SK-N-SH (cell line): ENCODE data around the gene EHD3. TPM values are rescaled to one million over a fixed set of nuclear protein-coding genes. Genes with fewer than 3 reads are reported as not detected.

Experiments used
- CTCF ChIA-PET: fragments of 300-600, 350-600 bp; formaldehyde crosslinking; extraction: SDS; loops from one replicate; lab custom pipeline; 2021; lab: Yijun Ruan, JAX
- POLR2A ChIA-PET: fragments of 350-600 bp; sonication (Branson Sonifier 250); formaldehyde crosslinking; extraction: SDS; loops from one replicate; lab custom pipeline; 2020; ENCODE audit warnings: antibody characterized with exemption, inconsistent platforms; lab: Yijun Ruan, JAX
- DNase-seq: peaks from one replicate; pipeline ENCODE4 v3.0.0; 2012
- H2AFZ ChIP-seq: fragments of 200-600 bp; sonication (generic); 2 replicates; pipeline ENCODE4 v1.8.1; 2016; ENCODE audit warnings: antibody characterized with exemption, mild to moderate bottlenecking, low read depth
- H3F3A ChIP-seq: fragments of 200-600 bp; sonication (generic); replicated peaks from 2 replicates; pipeline ENCODE3; 2016; ENCODE audit warnings: antibody characterized with exemption, mild to moderate bottlenecking; ENCODE audit not compliant: insufficient read depth
- H3K27ac ChIP-seq, 2 experiments: fragments of 200-500 bp in 1 of 2; fragments of 200-600 bp in 1 of 2; sonication (Bioruptor generic) in 1 of 2; sonication (generic), shearing (Covaris generic) in 1 of 2; 2 replicates each; pipeline versions ENCODE4 v1.5.1 to v1.6.1; 2014 to 2016; ENCODE audit warnings: low read depth in 2 of 2, inconsistent platforms in 1 of 2, low read length in 1 of 2, mild to moderate bottlenecking in 1 of 2, mixed read lengths in 1 of 2
- H3K27me3 ChIP-seq: fragments of 200-600 bp; sonication (generic), shearing (Covaris generic); 2 replicates; pipeline ENCODE4 v1.6.1; 2016; ENCODE audit warnings: mixed run types; ENCODE audit not compliant: insufficient read depth
- H3K36me3 ChIP-seq, 2 experiments: fragments of 200-500 bp in 1 of 2; fragments of 200-600 bp in 1 of 2; sonication (Bioruptor generic) in 1 of 2; sonication (generic) in 1 of 2; replicated peaks in 1 of 2; 2 replicates each; pipeline versions ENCODE3 to v1.5.1; 2014 to 2016; ENCODE audit warnings: low read length in 1 of 2, mild to moderate bottlenecking in 1 of 2; ENCODE audit not compliant: insufficient read depth in 2 of 2, control insufficient read depth in 1 of 2
- H3K4me1 ChIP-seq, 2 experiments: fragments of 200-500 bp in 1 of 2; fragments of 200-600 bp in 1 of 2; sonication (Bioruptor generic) in 1 of 2; sonication (generic), shearing (Covaris generic) in 1 of 2; 2 replicates each; pipeline versions ENCODE4 v1.5.1 to v1.6.1; 2014 to 2016; ENCODE audit warnings: low read depth in 1 of 2, low read length in 1 of 2, mixed run types in 1 of 2; ENCODE audit not compliant: insufficient read depth in 2 of 2, control insufficient read depth in 1 of 2
- H3K4me2 ChIP-seq: fragments of 200-600 bp; sonication (generic), shearing (Covaris generic); 2 replicates; pipeline ENCODE4 v1.6.1; 2017; ENCODE audit warnings: mixed run types
- H3K4me3 ChIP-seq, 2 experiments: fragments of 200-500 bp in 1 of 2; fragments of 200-600 bp in 1 of 2; sonication (Bioruptor generic) in 1 of 2; sonication (generic), shearing (Covaris generic) in 1 of 2; 2 replicates each; pipeline versions ENCODE4 v1.5.1 to v1.8.1; 2014 to 2016; ENCODE audit warnings: low read depth in 2 of 2, inconsistent platforms in 1 of 2, low read length in 1 of 2, mild to moderate bottlenecking in 1 of 2, mixed read lengths in 1 of 2, moderate library complexity in 1 of 2
- H3K79me2 ChIP-seq: fragments of 200-600 bp; sonication (generic); 2 replicates; pipeline ENCODE4 v1.8.1; 2017; ENCODE audit warnings: mild to moderate bottlenecking; ENCODE audit not compliant: insufficient read depth
- H3K9ac ChIP-seq: fragments of 200-600 bp; sonication (generic); 2 replicates; pipeline ENCODE4 v1.6.1; 2017; ENCODE audit warnings: mixed run types
- H3K9me2 ChIP-seq: fragments of 200-600 bp; sonication (generic); 2 replicates; pipeline ENCODE4 v1.6.1; 2017; ENCODE audit warnings: mixed run types
- H3K9me3 ChIP-seq: fragments of 200-600 bp; sonication (generic); 2 replicates; pipeline ENCODE4 v1.6.1; 2017; ENCODE audit warnings: mixed run types, mild to moderate bottlenecking, moderate library complexity
- H4K20me1 ChIP-seq: fragments of 200-600 bp; sonication (generic); 2 replicates; pipeline ENCODE4 v1.6.1; 2017; ENCODE audit warnings: mild to moderate bottlenecking, mixed run types; ENCODE audit not compliant: insufficient read depth
- ELF1 ChIP-seq: IDR thresholded peaks from 2 replicates; pipeline ENCODE4 v1.4.0; 2012
- FOXJ3 ChIP-seq: sonication (generic); formaldehyde crosslinking; IDR thresholded peaks from 2 replicates; pipeline ENCODE4 v1.5.1; 2020; ENCODE audit warnings: mild to moderate bottlenecking, missing genetic modification reagents
- FOXM1 ChIP-seq: IDR thresholded peaks from 2 replicates; pipeline ENCODE4 v1.4.0; 2012; ENCODE audit warnings: low read depth, mild to moderate bottlenecking
- GATA2 ChIP-seq: sonication (generic); formaldehyde crosslinking; IDR thresholded peaks from 2 replicates; pipeline ENCODE4 v1.5.0; 2020; ENCODE audit warnings: mild to moderate bottlenecking, missing genetic modification reagents
- MAX ChIP-seq: IDR thresholded peaks from 2 replicates; pipeline ENCODE4 v1.4.0; 2012; ENCODE audit warnings: low read depth
- NRF1 ChIP-seq: IDR thresholded peaks from 2 replicates; pipeline ENCODE4 v1.6.1; 2012; ENCODE audit warnings: low read depth, mild to moderate bottlenecking, low read length
- RAD21 ChIP-seq: IDR thresholded peaks from 2 replicates; pipeline ENCODE4 v1.6.1; 2012; ENCODE audit warnings: mild to moderate bottlenecking, low read length
- RCOR1 ChIP-seq: fragments of 150-350 bp; IDR thresholded peaks from 2 replicates; pipeline ENCODE4 v1.6.1; 2017; ENCODE audit warnings: antibody characterized with exemption, low read length
- REST ChIP-seq: IDR thresholded peaks from 2 replicates; pipeline ENCODE4 v1.6.1; 2012; ENCODE audit warnings: mild to moderate bottlenecking, low read depth, low read length, moderate library complexity
- RFX5 ChIP-seq: IDR thresholded peaks from 2 replicates; pipeline ENCODE4 v1.6.1; 2012; ENCODE audit warnings: mild to moderate bottlenecking, improper control_type of control experiment, low read length
- RXRA ChIP-seq: IDR thresholded peaks from 2 replicates; pipeline ENCODE4 v1.4.0; 2012; ENCODE audit warnings: low read depth, mild to moderate bottlenecking, borderline replicate concordance
- SIN3A ChIP-seq: IDR thresholded peaks from 2 replicates; pipeline ENCODE4 v1.6.1; 2012; ENCODE audit warnings: low read depth, mild to moderate bottlenecking, low read length, moderate library complexity, borderline replicate concordance
- SMC3 ChIP-seq: IDR thresholded peaks from 2 replicates; pipeline ENCODE4 v1.6.1; 2012; ENCODE audit warnings: low read depth, low read length, improper control_type of control experiment
- TEAD4 ChIP-seq: IDR thresholded peaks from 2 replicates; pipeline ENCODE4 v1.4.0; 2012; ENCODE audit warnings: mild to moderate bottlenecking, borderline replicate concordance; ENCODE audit not compliant: insufficient read depth
- USF1 ChIP-seq: IDR thresholded peaks from 2 replicates; pipeline ENCODE4 v1.4.0; 2012; ENCODE audit warnings: low read depth, borderline replicate concordance
- WGBS: methylation state at CpG from one replicate; pipeline ENCODE4 v1.1.6; 2017; ENCODE audit warnings: low lambda C conversion rate; 5-methylcytosine and 5-hydroxymethylcytosine counted together
- polyA plus RNA-seq, 3 experiments: library from polyadenylated mRNA; depleted of rRNA; stranded (reverse); fragments of >200 nt; gene quantifications; 2 replicates each; pipeline ENCODE4 v1.2.3, GENCODE V29; 2012

The EHD3 gene
- polyA plus RNA-seq, 1 of the 3 experiments (the other 2 are of a cell fraction): 45.4 TPM

GRCh38 chr2:31255911-31256571 is 22.1 kb downstream of the EHD3 start:
- no peak for DNase-seq
- Histone ChIP-seq H4K20me1 (no peaks in the 10 kb centered on the region), H3F3A (no peaks in the 10 kb centered on the region), H3K9me2 (no peaks in the 10 kb centered on the region), H2AFZ (no peak overlapping the region), H3K27ac (no peak overlapping the region), H3K4me2 (no peak overlapping the region), H3K4me1 (peaks cover 0 to 4% of the 10 kb centered on the region in 2 experiments; a peak in 1 of 4 replicates), H3K79me2 (no peaks in the 10 kb centered on the region), H3K4me3 (no peak overlapping the region)
- POLR2A ChIA-PET: interaction anchor here (1.2 kb wide), 1 partner anchor 22 kb away, joined by 4 read pairs; the partner anchor contains the start of gene EHD3
- CTCF ChIA-PET: interaction anchor here (2.0 to 2.5 kb wide), 4 partner anchors 14 to 1091 kb away, joined by 5 to 12 read pairs (median 8); partner anchors contain the start of gene EHD3
- WGBS: 87% methylated on average over 11 of the region's 11 CpGs
- TF ChIP-seq RFX5 (no peak), RAD21 (no peak), FOXM1 (no peak), USF1 (no peak), SMC3 (no peak), MAX (no peak), SIN3A (no peak), GATA2 (no peak), TEAD4 (no peak), ELF1 (no peak), NRF1 (no peak), REST (no peak), RXRA (no peak), FOXJ3 (CRISPR knock-in tag) (no peak), RCOR1 (no peak)
- TF ChIP-seq, all 33 proteins: peak for 0
- no peaks in the 10 kb centered on the region for H3K27me3 ChIP-seq
- H3K9ac ChIP-seq: no peak overlapping the region
- H3K36me3 ChIP-seq: peaks cover 20 to 65% of the 10 kb centered on the region in 2 experiments
- no peaks in the 10 kb centered on the region for H3K9me3 ChIP-seq
